DOHH2 (cell line): ENCODE measurements around the gene MBOAT1.

Experiments
- H3F3A ChIP-seq: fragments of 200-600 bp; sonication (generic), shearing (Covaris generic); 2 replicates; pipeline ENCODE4 v1.6.0; 2016; ENCODE audit warnings: antibody characterized with exemption, mild to moderate bottlenecking; ENCODE audit not compliant: control insufficient read depth, insufficient read depth
- H3K27ac ChIP-seq: fragments of 200-600 bp; sonication (generic); 2 replicates; pipeline ENCODE4 v1.5.1; 2014; ENCODE audit warnings: low read depth, mild to moderate bottlenecking, low read length, moderate library complexity
- H3K27me3 ChIP-seq: fragments of 200-600 bp; sonication (generic); 2 replicates; pipeline ENCODE4 v1.6.1; 2014; ENCODE audit warnings: mild to moderate bottlenecking, low read length, mixed read lengths; ENCODE audit not compliant: control insufficient read depth
- H3K36me3 ChIP-seq: fragments of 200-600 bp; sonication (generic); 2 replicates; pipeline ENCODE4 v1.6.1; 2014; ENCODE audit warnings: mild to moderate bottlenecking, low read length, moderate library complexity, mixed read lengths; ENCODE audit not compliant: control insufficient read depth
- H3K4me1 ChIP-seq: fragments of 200-600 bp; sonication (generic); 2 replicates; pipeline ENCODE4 v1.6.1; 2014; ENCODE audit warnings: mild to moderate bottlenecking, low read length, mixed read lengths; ENCODE audit not compliant: control insufficient read depth
- H3K4me2 ChIP-seq: fragments of 200-600 bp; sonication (generic); 2 replicates; pipeline ENCODE4 v1.6.0; 2014; ENCODE audit warnings: mild to moderate bottlenecking, low read length, moderate library complexity
- H3K4me3 ChIP-seq: fragments of 200-600 bp; sonication (generic); 2 replicates; pipeline ENCODE4 v1.5.1; 2014; ENCODE audit warnings: mild to moderate bottlenecking, low read length, mixed read lengths
- H3K79me2 ChIP-seq: fragments of 200-600 bp; sonication (generic); 2 replicates; pipeline ENCODE4 v1.6.1; 2014; ENCODE audit warnings: mild to moderate bottlenecking, low read length, mixed read lengths; ENCODE audit not compliant: control insufficient read depth
- H3K9me2 ChIP-seq: fragments of 200-600 bp; sonication (generic); replicated peaks from 2 replicates; pipeline ENCODE4 v1.6.1; 2014; ENCODE audit warnings: mild to moderate bottlenecking, low read length, mixed read lengths; ENCODE audit not compliant: control insufficient read depth
- H3K9me3 ChIP-seq: fragments of 200-600 bp; sonication (generic); 2 replicates; pipeline ENCODE4 v1.6.1; 2014; ENCODE audit warnings: antibody characterized with exemption, low read length, mixed read lengths; ENCODE audit not compliant: control insufficient read depth, insufficient read depth
- H4K20me1 ChIP-seq: fragments of 200-600 bp; sonication (generic); 2 replicates; pipeline ENCODE4 v1.6.0; 2014; ENCODE audit warnings: low read depth, mild to moderate bottlenecking, antibody characterized with exemption, low read length, moderate library complexity; ENCODE audit not compliant: control insufficient read depth, insufficient read depth
- EZH2phosphoT487 ChIP-seq: fragments of 200-600 bp; sonication (generic); IDR thresholded peaks from 2 replicates; pipeline ENCODE4 v1.6.1; 2017; ENCODE audit warnings: borderline replicate concordance, mild to moderate bottlenecking, antibody characterized with exemption, low read length, moderate library complexity, mixed read lengths
- TF ChIP-seq, protein P1 (sequence below): fragments of 200-600 bp; sonication (generic); IDR thresholded peaks from one replicate; pipeline ENCODE4 v1.5.1; 2014; ENCODE audit warnings: antibody characterized with exemption, mild to moderate bottlenecking, low read depth, low read length; ENCODE audit not compliant: poor library complexity, severe bottlenecking

The MBOAT1 gene

GRCh38 chr6:20069021-20069522 is 143.2 kb downstream of the MBOAT1 start:
- Histone ChIP-seq H3K27me3 (no peaks in the 10 kb centered on the region), H4K20me1 (no peaks in the 10 kb centered on the region), H3K4me1 (no peaks in the 10 kb centered on the region), H3K9me3 (no peaks in the 10 kb centered on the region), H3K79me2 (no peaks in the 10 kb centered on the region), H3F3A (no peaks in the 10 kb centered on the region), H3K4me2 (no peak overlapping the region), H3K27ac (no peak overlapping the region), H3K36me3 (no peaks in the 10 kb centered on the region), H3K4me3 (no peak overlapping the region), H3K9me2 (no peaks in the 10 kb centered on the region)
- no peak for TF ChIP-seq EZH2phosphoT487
- TF ChIP-seq, protein P1, sequence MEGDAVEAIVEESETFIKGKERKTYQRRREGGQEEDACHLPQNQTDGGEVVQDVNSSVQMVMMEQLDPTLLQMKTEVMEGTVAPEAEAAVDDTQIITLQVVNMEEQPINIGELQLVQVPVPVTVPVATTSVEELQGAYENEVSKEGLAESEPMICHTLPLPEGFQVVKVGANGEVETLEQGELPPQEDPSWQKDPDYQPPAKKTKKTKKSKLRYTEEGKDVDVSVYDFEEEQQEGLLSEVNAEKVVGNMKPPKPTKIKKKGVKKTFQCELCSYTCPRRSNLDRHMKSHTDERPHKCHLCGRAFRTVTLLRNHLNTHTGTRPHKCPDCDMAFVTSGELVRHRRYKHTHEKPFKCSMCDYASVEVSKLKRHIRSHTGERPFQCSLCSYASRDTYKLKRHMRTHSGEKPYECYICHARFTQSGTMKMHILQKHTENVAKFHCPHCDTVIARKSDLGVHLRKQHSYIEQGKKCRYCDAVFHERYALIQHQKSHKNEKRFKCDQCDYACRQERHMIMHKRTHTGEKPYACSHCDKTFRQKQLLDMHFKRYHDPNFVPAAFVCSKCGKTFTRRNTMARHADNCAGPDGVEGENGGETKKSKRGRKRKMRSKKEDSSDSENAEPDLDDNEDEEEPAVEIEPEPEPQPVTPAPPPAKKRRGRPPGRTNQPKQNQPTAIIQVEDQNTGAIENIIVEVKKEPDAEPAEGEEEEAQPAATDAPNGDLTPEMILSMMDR = no peak

- Histone ChIP-seq H3K4me1 (no peaks in the 10 kb centered on the region), H3K27ac (no peak overlapping the region), H3F3A (no peaks in the 10 kb centered on the region), H3K4me2 (no peak overlapping the region), H3K79me2 (no peaks in the 10 kb centered on the region), H3K9me3 (no peaks in the 10 kb centered on the region), H3K9me2 (no peaks in the 10 kb centered on the region), H3K27me3 (no peaks in the 10 kb centered on the region), H3K4me3 (no peak overlapping the region), H3K36me3 (no peaks in the 10 kb centered on the region), H4K20me1 (no peaks in the 10 kb centered on the region)
- TF ChIP-seq EZH2phosphoT487 = no peak
- TF ChIP-seq, protein P1 = no peak
Measured at GRCh38 chr6:20068421-20068988, 143.8 kb downstream of the MBOAT1 start.

DNA sequence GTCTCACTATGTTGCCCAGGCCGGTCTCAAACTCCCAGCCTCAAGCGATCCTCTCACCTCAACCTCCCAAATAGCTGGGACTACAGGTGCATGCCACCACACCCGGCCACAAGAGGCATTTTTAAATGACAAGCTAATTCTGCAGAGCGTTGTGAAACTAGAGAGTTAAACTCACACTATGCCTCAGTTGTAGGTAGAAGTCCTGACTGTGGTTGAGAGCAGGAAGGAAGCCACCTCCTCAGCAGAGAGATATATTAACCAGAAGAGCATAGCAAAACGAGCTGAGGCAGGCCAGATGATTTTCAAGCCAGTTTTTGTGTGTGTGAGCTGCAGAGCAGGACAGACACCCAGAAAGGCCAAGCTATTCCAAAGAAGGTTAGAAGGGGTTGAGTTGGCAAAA is 150.3 kb downstream of the MBOAT1 start:
- Histone ChIP-seq H3K36me3 (no peaks in the 10 kb centered on the region), H3K9me3 (no peaks in the 10 kb centered on the region), H3K4me3 (no peak overlapping the region), H3K4me1 (no peaks in the 10 kb centered on the region), H4K20me1 (no peaks in the 10 kb centered on the region), H3K27me3 (no peaks in the 10 kb centered on the region; the same call in 1 of the 2 replicates), H3K4me2 (no peak overlapping the region), H3K9me2 (no peaks in the 10 kb centered on the region), H3F3A (no peaks in the 10 kb centered on the region), H3K27ac (no peak overlapping the region), H3K79me2 (no peaks in the 10 kb centered on the region)
- TF ChIP-seq EZH2phosphoT487 = no peak
- TF ChIP-seq, protein P1 = no peak
